Vagina (tissue), 2 donors: ENCODE measurements around the gene UTS2B. TPM values are rescaled to one million over a fixed set of nuclear protein-coding genes. Genes with fewer than 3 reads are reported as not detected.

ENCODE experiments used
- DNase-seq, 2 donors: peaks; one replicate each; pipeline ENCODE4 v3.0.0-alpha.2; 2017; ENCODE audit errors: extremely low spot score in 2 of 2
- H3K27ac ChIP-seq: fragments of 200-600 bp; sonication (generic); one replicate; pipeline ENCODE4 v1.5.1; 2019
- H3K27me3 ChIP-seq: fragments of 200-600 bp; sonication (generic); one replicate; pipeline ENCODE4 v1.5.1; 2019
- H3K36me3 ChIP-seq, 2 donors: fragments of 200-600 bp; sonication (generic); one replicate each; pipeline ENCODE4 v1.5.1; 2017 to 2019
- H3K4me1 ChIP-seq: fragments of 200-600 bp; sonication (generic); one replicate; pipeline ENCODE4 v1.5.1; 2019
- H3K4me3 ChIP-seq, 2 donors: fragments of 200-600 bp; sonication (generic); 1 replicate in 1 of 2; 2 replicates in 1 of 2; pipeline ENCODE4 v1.5.1; 2016 to 2019
- H3K9me3 ChIP-seq: fragments of 200-600 bp; sonication (generic); one replicate; pipeline ENCODE4 v1.5.1; 2019
- POLR2A ChIP-seq, 2 donors: fragments of 450-650 bp; IDR thresholded peaks; one replicate each; pipeline ENCODE4 v1.6.1; 2017; ENCODE audit warnings: antibody characterized with exemption in 2 of 2, mild to moderate bottlenecking in 2 of 2, moderate library complexity in 2 of 2
- POLR2AphosphoS5 ChIP-seq, 2 donors: sonication (generic); formaldehyde crosslinking; IDR thresholded peaks; one replicate each; pipeline ENCODE4 v1.9.0; 2017; ENCODE audit warnings: antibody characterized with exemption in 2 of 2, mild to moderate bottlenecking in 2 of 2, low read depth in 1 of 2; ENCODE audit not compliant: insufficient read depth in 1 of 2
- intact Hi-C: fragments of 100-400 bp; cut with DNase I; formaldehyde crosslinking; loops from one replicate; pipeline ENCODE4 v1.15.1; 2023
- total RNA-seq: library from RNA; depleted of rRNA; stranded (reverse); fragments of >200 nt; gene quantifications from one replicate; pipeline ENCODE4 v1.2.3, GENCODE V29; 2016
- TF ChIP-seq, protein P1 (sequence below), 3 experiments: fragments of 450-650 bp in 2 of 3; fragments of 200-600 bp in 1 of 3; sonication (generic) in 1 of 3; IDR thresholded peaks; one replicate each; pipeline ENCODE4 v1.5.1; 2017 to 2019; ENCODE audit warnings: antibody characterized with exemption in 3 of 3, mild to moderate bottlenecking in 2 of 3, moderate library complexity in 2 of 3

UTS2B gene
- total RNA-seq, 1 donor from 2014 or later = 1.7 TPM

- H3K9me3 ChIP-seq = no peaks in the 10 kb centered on the region
- intact Hi-C loops = no loop called here
- H3K4me1 ChIP-seq = peaks cover 62% of the 10 kb centered on the region
- H3K4me3 ChIP-seq = no peak overlapping the region
- H3K27ac ChIP-seq = no peak overlapping the region
- peaks cover 0 to 5% of the 10 kb centered on the region in 2 donors for H3K36me3 ChIP-seq
- TF ChIP-seq, protein P1, sequence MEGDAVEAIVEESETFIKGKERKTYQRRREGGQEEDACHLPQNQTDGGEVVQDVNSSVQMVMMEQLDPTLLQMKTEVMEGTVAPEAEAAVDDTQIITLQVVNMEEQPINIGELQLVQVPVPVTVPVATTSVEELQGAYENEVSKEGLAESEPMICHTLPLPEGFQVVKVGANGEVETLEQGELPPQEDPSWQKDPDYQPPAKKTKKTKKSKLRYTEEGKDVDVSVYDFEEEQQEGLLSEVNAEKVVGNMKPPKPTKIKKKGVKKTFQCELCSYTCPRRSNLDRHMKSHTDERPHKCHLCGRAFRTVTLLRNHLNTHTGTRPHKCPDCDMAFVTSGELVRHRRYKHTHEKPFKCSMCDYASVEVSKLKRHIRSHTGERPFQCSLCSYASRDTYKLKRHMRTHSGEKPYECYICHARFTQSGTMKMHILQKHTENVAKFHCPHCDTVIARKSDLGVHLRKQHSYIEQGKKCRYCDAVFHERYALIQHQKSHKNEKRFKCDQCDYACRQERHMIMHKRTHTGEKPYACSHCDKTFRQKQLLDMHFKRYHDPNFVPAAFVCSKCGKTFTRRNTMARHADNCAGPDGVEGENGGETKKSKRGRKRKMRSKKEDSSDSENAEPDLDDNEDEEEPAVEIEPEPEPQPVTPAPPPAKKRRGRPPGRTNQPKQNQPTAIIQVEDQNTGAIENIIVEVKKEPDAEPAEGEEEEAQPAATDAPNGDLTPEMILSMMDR (IDR thresholded peaks at IDR 0.05) = no peak
- no peak for TF ChIP-seq POLR2A (IDR thresholded peaks at IDR 0.05)
- TF ChIP-seq POLR2AphosphoS5 (IDR thresholded peaks at IDR 0.05; ENCODE audit: insufficient read depth in 1 of 2, low read depth in 1 of 2) = no peak
- H3K27me3 ChIP-seq = no peaks in the 10 kb centered on the region
- no peak for DNase-seq
These were observed 22.9 kb upstream of the UTS2B start for GRCh38 chr3:191353022-191353777.

DNA sequence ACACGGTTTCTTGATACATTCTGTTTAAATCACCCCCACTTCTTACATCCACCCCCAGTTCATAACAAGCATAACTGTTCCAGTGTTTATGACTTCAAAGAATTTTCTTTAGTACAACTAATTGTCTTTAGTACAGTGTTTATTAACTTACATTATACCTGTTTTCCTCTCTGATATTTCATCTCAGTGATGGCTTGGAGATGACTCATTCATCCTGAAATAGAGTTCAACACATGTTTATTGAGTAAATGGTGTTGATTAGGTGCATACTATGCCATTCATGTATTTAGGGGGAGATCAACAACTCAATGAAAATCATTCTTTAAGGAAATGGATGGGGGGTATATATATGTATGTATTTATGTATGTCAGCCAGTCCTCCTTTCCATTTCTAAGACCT, 21.7 kb upstream of the UTS2B start:
- intact Hi-C loops = no loop called here
- Histone ChIP-seq H3K36me3 (no peaks in the 10 kb centered on the region), H3K4me3 (no peak overlapping the region), H3K27ac (no peak overlapping the region), H3K4me1 (peaks cover 63% of the 10 kb centered on the region), H3K9me3 (no peaks in the 10 kb centered on the region), H3K27me3 (no peaks in the 10 kb centered on the region)
- no peak for DNase-seq
- no peak for TF ChIP-seq POLR2AphosphoS5 (IDR thresholded peaks at IDR 0.05; ENCODE audit: insufficient read depth in 1 of 2, low read depth in 1 of 2)
- TF ChIP-seq, protein P1 (IDR thresholded peaks at IDR 0.05) = no peak
- TF ChIP-seq POLR2A (IDR thresholded peaks at IDR 0.05) = no peak

DNA sequence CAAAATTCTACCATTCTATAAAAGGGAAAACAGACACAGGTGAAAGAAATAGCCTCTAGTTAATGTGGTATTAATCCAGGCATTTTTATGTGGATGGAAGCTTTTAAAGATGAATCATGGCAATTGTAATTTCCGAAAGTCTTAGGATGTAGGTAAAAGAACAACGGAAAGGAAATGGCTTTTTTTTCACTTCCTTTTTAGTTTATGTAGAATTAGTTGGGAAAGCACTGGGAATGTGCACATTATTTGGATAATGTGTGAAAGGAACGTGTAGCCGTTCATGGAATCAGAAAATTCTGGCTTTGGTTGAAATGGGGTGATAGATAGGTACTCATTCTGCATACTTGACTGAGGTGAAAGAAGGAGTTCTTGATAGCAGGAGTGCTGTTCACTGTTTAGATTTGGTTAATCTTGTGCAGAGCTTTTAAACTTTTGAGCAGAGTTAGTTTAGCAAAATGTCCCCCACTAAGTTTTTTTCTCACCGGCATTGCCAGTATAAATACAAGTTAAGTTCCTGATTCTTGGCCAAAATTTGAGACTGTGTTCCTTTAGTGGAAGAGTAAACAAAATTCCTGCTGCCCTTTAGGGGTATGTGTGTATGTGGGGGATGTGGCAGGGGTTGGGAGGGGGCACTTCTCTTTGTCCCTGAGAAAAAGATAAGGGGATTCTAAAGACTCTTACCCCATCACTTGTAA, 20.2 kb upstream of the UTS2B start:
- Histone ChIP-seq H3K4me1 (peaks cover 63% of the 10 kb centered on the region), H3K36me3 (no peaks in the 10 kb centered on the region), H3K27ac (peak overlapping the region; percentile 30), H3K4me3 (no peak overlapping the region), H3K9me3 (no peaks in the 10 kb centered on the region), H3K27me3 (no peaks in the 10 kb centered on the region)
- intact Hi-C loops = no loop called here
- TF ChIP-seq POLR2A (IDR thresholded peaks at IDR 0.05) = no peak
- peak in 1 of 2 donors; percentile 66 for TF ChIP-seq POLR2AphosphoS5 (IDR thresholded peaks at IDR 0.05; ENCODE audit: insufficient read depth in 1 of 2, low read depth in 1 of 2)
- TF ChIP-seq, protein P1 (IDR thresholded peaks at IDR 0.05) = no peak
- no peak for DNase-seq

GRCh38 chr3:191348098-191348497, 17.8 kb upstream of the UTS2B start:
- Histone ChIP-seq H3K27ac (no peak overlapping the region), H3K9me3 (no peaks in the 10 kb centered on the region), H3K4me1 (peaks cover 77% of the 10 kb centered on the region), H3K4me3 (no peak overlapping the region), H3K27me3 (no peaks in the 10 kb centered on the region), H3K36me3 (no peaks in the 10 kb centered on the region)
- TF ChIP-seq, protein P1 (IDR thresholded peaks at IDR 0.05) = no peak
- TF ChIP-seq POLR2A (IDR thresholded peaks at IDR 0.05) (no peak), POLR2AphosphoS5 (IDR thresholded peaks at IDR 0.05; ENCODE audit: insufficient read depth in 1 of 2, low read depth in 1 of 2) (no peak)
- intact Hi-C loops = no loop called here
- no peak for DNase-seq

GRCh38 chr3:191347228-191347627, 16.9 kb upstream of the UTS2B start:
- peaks cover 80% of the 10 kb centered on the region for H3K4me1 ChIP-seq
- H3K27me3 ChIP-seq = no peaks in the 10 kb centered on the region
- no peak for TF ChIP-seq POLR2A (IDR thresholded peaks at IDR 0.05)
- TF ChIP-seq, protein P1 (IDR thresholded peaks at IDR 0.05) = no peak
- TF ChIP-seq POLR2AphosphoS5 (IDR thresholded peaks at IDR 0.05; ENCODE audit: insufficient read depth in 1 of 2, low read depth in 1 of 2) = no peak
- H3K36me3 ChIP-seq = no peaks in the 10 kb centered on the region
- H3K4me3 ChIP-seq = no peak overlapping the region
- H3K9me3 ChIP-seq = no peaks in the 10 kb centered on the region
- H3K27ac ChIP-seq = no peak overlapping the region
- DNase-seq = no peak
- intact Hi-C loops = no loop called here
